Measurements from ENCODE around the gene SHH. TPM values are rescaled to one million over a fixed set of nuclear protein-coding genes. Genes with fewer than 3 reads are reported as not detected.

Gene SHH
- total RNA-seq, 6 experiments from 2014 or later = not detected

DNA sequence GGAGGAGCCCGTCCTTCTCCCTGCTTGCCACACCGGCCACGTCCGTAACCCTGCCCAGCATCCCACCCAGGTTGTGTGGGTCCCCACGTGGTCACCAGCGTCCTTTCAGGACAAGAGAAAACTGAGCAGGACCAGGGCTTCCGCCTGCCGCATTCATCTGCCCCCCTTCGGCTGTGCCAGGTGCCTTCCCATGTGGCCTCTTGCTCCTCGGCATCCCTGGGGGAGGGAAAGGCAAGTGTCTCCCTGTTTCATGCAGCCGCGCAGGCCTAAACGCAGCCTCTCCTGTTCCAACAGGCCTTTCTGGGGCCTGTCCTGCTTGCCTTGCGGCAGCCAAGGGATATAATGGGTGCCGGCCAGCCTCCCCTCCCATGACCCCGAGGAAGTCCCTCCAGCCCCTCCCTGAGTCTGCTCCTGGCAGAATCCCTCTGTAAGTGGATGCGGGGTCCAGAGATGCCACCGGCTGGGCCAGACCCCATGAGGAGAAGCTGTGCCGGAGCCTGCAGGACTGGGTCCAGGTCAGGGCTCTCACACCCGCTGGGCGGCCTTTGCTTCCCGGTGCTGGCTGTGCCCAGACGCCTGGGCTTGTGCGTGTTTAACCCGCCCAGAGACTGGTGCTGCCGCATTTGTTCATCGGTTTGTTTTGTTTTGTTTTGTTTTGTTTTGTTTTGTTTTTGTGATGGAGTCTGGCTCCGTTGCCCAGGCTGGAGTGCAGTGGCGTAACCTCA is 23.1 kb downstream of the SHH start:
- Mint-ChIP-seq H3K27me3 (ENCODE audit: insufficient read depth) (peaks cover 6% of the 10 kb centered on the region; the same call in 1 of the 2 replicates), H3K36me3 (ENCODE audit: low read depth) (peaks cover under 1% of the 10 kb centered on the region; the same call in 1 of the 2 replicates), H3K27ac (no peak overlapping the region), H3K4me3 (no peak overlapping the region), H3K9me3 (no peaks in the 10 kb centered on the region), H3K4me1 (ENCODE audit: low read depth) (peaks cover 19% of the 10 kb centered on the region)
- no peak for DNase-seq
- TF ChIP-seq, protein P1, sequence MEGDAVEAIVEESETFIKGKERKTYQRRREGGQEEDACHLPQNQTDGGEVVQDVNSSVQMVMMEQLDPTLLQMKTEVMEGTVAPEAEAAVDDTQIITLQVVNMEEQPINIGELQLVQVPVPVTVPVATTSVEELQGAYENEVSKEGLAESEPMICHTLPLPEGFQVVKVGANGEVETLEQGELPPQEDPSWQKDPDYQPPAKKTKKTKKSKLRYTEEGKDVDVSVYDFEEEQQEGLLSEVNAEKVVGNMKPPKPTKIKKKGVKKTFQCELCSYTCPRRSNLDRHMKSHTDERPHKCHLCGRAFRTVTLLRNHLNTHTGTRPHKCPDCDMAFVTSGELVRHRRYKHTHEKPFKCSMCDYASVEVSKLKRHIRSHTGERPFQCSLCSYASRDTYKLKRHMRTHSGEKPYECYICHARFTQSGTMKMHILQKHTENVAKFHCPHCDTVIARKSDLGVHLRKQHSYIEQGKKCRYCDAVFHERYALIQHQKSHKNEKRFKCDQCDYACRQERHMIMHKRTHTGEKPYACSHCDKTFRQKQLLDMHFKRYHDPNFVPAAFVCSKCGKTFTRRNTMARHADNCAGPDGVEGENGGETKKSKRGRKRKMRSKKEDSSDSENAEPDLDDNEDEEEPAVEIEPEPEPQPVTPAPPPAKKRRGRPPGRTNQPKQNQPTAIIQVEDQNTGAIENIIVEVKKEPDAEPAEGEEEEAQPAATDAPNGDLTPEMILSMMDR (IDR thresholded peaks at IDR 0.05) = no peak

- Mint-ChIP-seq H3K36me3 (ENCODE audit: low read depth) (peaks cover 6% of the 10 kb centered on the region), H3K27me3 (ENCODE audit: insufficient read depth) (peaks cover 10% of the 10 kb centered on the region; the same call in 1 of the 2 replicates), H3K9me3 (no peaks in the 10 kb centered on the region), H3K4me3 (no peak overlapping the region), H3K4me1 (ENCODE audit: low read depth) (peaks cover 19% of the 10 kb centered on the region), H3K27ac (no peak overlapping the region)
- DNase-seq = no peak
- TF ChIP-seq, protein P1 (IDR thresholded peaks at IDR 0.05) = no peak
Measured at GRCh38 chr7:155788616-155789000, 23.7 kb downstream of the SHH start.

- H3K27me3 Mint-ChIP-seq (ENCODE audit: insufficient read depth) = peaks cover 10% of the 10 kb centered on the region; the same call in 1 of the 2 replicates
- no peak overlapping the region for H3K27ac Mint-ChIP-seq
- H3K4me1 Mint-ChIP-seq (ENCODE audit: low read depth) = peaks cover 19% of the 10 kb centered on the region
- peaks cover 8% of the 10 kb centered on the region for H3K36me3 Mint-ChIP-seq (ENCODE audit: low read depth)
- peak overlapping the region; percentile 79 for H3K4me3 Mint-ChIP-seq
- no peak for DNase-seq
- no peaks in the 10 kb centered on the region for H3K9me3 Mint-ChIP-seq
- TF ChIP-seq, protein P1 (IDR thresholded peaks at IDR 0.05) = no peak
Measured at GRCh38 chr7:155787171-155787851, 25.0 kb downstream of the SHH start.

GRCh38 chr7:155786491-155786890 is 25.8 kb downstream of the SHH start:
- H3K27ac Mint-ChIP-seq = no peak overlapping the region
- peak overlapping the region; percentile 1; the same call in 1 of the 2 replicates for H3K4me3 Mint-ChIP-seq
- DNase-seq = no peak
- H3K27me3 Mint-ChIP-seq (ENCODE audit: insufficient read depth) = peaks cover 10% of the 10 kb centered on the region; the same call in 1 of the 2 replicates
- H3K9me3 Mint-ChIP-seq = no peaks in the 10 kb centered on the region
- peaks cover 12% of the 10 kb centered on the region for H3K36me3 Mint-ChIP-seq (ENCODE audit: low read depth)
- TF ChIP-seq, protein P1 (IDR thresholded peaks at IDR 0.05) = no peak
- peaks cover 19% of the 10 kb centered on the region for H3K4me1 Mint-ChIP-seq (ENCODE audit: low read depth)

GRCh38 chr7:155785536-155785935 is 26.7 kb downstream of the SHH start:
- Mint-ChIP-seq H3K9me3 (no peaks in the 10 kb centered on the region), H3K27me3 (ENCODE audit: insufficient read depth) (peaks cover 12% of the 10 kb centered on the region), H3K36me3 (ENCODE audit: low read depth) (peaks cover 22% of the 10 kb centered on the region), H3K4me1 (ENCODE audit: low read depth) (peaks cover 19% of the 10 kb centered on the region), H3K27ac (peak overlapping the region; percentile 27; the same call in 1 of the 2 replicates), H3K4me3 (0 out of 2 replicates have a peak overlapping the region, but pooled peaks have one; percentile 1)
- TF ChIP-seq, protein P1 (IDR thresholded peaks at IDR 0.05) = no peak
- no peak for DNase-seq

All from HFFc6 (cell line).